WI38 (cell line): ENCODE data around the gene SHISA6.

ENCODE experiments used
- H3K4me3 ChIP-seq: 2 replicates; pipeline ENCODE4 v1.5.1; 2011; ENCODE audit warnings: low read depth, mild to moderate bottlenecking, control low read depth, low read length
- CTCF ChIP-seq: IDR thresholded peaks from 2 replicates; pipeline ENCODE4 v1.5.1; 2012; ENCODE audit warnings: low read depth, mild to moderate bottlenecking, control low read depth, low read length

SHISA6 gene

GRCh38 chr17:11221196-11221595, 19.8 kb upstream of the SHISA6 start:
- no peak for TF ChIP-seq CTCF
- H3K4me3 ChIP-seq = no peak overlapping the region

GRCh38 chr17:11221721-11222120, 19.3 kb upstream of the SHISA6 start:
- no peak overlapping the region for H3K4me3 ChIP-seq
- TF ChIP-seq CTCF = no peak

GRCh38 chr17:11238705-11239104, 2.3 kb upstream of the SHISA6 start:
- H3K4me3 ChIP-seq = no peak overlapping the region
- no peak for TF ChIP-seq CTCF

GRCh38 chr17:11239379-11239970, 1.5 kb upstream of the SHISA6 start:
- H3K4me3 ChIP-seq = no peak overlapping the region
- no peak for TF ChIP-seq CTCF

- no peak overlapping the region for H3K4me3 ChIP-seq
- TF ChIP-seq CTCF = no peak
Measured at GRCh38 chr17:11240041-11240840, 772 bp upstream of the SHISA6 start.

GRCh38 chr17:11241611-11242226, 706 bp downstream of the SHISA6 start:
- H3K4me3 ChIP-seq = no peak overlapping the region

More at GRCh38 chr17:11241611-11242226, 706 bp downstream of the SHISA6 start:
- no peak for TF ChIP-seq CTCF
